Iris pigment epithelial cell (primary cell): ENCODE results near the gene OR8D1.

ENCODE experiments used
- DNase-seq: peaks from one replicate; pipeline ENCODE4 v3.0.0-alpha.2; 2011; ENCODE audit warnings: low read depth

Gene OR8D1

DNA sequence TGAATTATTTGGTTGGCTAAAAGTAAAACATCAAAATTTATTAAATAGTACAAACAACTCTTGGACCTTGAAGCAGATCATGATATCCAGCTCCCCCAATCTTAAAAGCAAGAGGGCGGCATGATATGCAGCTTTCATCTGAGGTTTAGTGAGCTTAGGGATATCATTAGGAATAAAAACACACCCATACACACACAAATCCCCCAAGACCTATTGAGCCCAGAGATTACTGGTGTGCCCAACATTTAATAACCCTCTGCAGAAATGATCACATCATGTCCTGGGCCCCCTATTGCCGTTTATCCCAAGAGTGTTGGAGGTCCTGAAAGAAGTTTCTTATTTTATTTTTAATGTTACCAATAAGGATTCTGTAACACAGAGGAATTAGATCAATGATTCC, at the start of gene OR8D1:
Gene OR8D1 (minus strand): TSS at position 101 of the 400 bp plus-strand sequence. CDS start 3,183 bp downstream, outside the sequence.
- no peak for DNase-seq

DNA sequence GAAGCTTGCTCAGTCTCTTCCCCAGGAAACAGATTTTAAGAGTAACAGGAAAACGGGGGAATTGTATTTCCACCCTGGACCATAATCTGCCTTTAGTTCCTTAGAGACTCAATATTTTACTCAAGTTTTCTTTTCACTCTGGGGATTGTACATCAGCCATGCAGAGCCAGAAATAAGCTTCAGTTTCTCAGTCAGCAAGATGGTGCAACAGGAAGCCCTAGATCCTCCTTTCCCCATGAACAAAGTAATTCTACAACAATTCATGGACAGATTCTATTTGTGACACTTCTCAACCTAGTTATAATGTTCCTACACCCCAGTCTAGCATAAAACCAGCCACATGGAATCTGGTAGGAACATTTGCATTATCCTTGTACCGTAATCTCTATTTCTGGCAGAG, 45.8 kb upstream of the OR8D1 start:
- no peak for DNase-seq

DNA sequence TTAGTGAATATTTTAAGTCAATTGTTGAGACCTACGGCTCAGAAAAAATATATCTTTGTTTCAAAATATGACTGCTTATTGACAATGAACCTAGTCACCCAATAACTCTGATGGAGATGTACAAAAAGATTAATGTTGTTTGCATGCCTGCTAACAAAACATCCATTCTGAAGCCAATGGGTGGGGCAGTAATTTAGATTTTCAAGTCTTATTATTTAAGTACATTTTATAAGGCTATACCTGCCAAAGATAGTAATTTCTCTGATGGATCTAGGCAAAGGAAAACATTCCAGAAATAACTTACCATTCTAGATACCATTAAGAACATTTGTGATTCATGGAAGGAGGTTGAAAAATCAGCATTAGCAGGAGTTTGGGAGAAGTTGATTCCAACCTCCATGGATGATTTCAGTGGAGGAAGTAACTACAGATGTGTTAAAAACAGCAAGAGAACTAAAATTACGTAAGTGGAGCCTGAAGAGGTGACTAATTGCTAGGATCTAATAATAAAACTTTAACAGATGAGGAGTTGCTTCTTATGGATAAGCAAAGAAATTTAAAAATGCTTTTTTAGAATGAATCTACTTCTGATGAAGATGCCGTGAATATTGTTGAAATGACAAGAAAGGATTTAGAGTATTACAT, 32.7 kb upstream of the OR8D1 start:
- no peak for DNase-seq

DNA sequence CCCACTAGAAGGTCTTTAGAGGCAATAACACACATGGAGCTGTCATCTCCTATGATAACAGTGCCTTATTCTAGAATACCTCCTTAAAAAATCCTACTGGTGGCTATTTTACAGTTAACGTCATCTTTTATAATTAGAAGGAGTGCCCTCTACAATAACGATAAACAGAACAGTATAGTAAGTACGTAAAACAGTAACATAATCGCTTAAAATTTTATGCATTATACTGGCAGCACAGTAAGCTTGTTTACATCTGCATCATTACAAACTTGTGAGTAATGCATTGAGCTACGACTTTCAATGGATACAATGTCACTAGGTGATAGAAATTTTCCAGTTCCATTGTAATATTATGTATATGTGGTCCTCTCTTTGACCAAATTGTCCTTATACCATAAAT, 30.6 kb upstream of the OR8D1 start:
- DNase-seq = no peak

DNA sequence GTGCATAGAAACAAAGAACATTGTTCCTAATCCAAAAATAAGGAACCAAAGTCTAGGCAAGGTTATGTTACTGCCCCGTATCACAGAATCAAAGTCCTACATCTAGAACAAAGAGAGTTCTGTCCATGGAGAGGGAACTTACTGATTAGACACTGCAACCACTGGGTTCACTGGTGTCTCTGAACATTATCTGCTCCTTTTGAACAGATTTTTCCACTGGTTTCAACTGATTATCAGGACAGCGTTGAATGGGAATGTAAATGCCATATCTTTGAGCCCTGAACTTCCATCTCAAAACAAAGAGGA, 26.3 kb upstream of the OR8D1 start:
- no peak for DNase-seq

DNA sequence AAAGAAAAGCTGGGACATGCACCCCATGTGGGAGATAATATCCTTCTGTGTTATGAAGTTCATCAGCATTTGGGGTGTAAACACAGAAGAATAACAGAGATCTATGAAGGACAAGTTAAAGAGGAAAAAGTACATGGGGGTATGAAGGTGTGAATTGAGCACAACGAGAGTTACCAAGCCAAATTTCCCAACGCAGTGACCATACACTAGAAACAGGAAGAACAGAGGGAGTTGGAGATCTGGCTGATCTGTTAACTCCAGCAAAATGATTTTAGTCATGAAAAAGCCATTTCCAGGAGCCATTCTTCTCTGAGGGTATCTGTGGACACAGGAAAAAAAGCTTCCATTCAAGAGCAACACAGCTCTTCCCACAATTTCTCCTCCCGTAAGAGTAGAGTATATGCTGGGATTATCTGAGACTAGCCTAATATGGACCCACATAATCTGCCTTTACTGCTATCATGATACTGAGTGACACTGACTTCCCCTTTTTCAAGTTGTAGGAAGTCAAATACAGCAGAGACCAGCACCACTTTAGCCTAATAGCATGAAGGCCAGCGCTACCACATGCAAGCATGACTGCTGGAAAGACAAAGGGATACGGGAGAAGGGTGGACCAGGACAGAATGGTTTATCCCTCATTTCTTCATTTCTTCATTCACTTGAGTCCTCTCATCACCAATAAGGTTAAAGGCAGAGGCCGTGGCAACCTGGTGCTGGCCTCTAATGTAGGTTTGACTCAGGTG, 25.8 kb upstream of the OR8D1 start:
- no peak for DNase-seq

DNA sequence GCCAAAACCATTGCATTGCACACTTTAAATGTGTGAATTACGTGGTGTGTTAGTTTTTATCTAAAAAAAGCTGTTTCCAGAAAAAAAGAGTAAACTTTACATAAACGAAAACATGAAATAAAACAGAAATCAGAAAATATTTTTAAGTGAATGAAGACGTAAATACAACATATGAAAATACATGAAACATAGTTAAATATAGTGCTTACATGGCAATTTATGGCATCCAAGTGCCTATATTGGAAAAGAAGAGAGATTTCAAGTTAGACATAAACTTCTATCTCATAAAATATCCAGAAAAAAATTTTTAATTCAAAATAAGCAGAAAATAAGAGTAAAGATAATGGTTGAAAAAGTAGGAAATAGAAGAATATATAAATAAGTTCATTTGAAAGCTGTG, 18.1 kb upstream of the OR8D1 start:
- no peak for DNase-seq

DNA sequence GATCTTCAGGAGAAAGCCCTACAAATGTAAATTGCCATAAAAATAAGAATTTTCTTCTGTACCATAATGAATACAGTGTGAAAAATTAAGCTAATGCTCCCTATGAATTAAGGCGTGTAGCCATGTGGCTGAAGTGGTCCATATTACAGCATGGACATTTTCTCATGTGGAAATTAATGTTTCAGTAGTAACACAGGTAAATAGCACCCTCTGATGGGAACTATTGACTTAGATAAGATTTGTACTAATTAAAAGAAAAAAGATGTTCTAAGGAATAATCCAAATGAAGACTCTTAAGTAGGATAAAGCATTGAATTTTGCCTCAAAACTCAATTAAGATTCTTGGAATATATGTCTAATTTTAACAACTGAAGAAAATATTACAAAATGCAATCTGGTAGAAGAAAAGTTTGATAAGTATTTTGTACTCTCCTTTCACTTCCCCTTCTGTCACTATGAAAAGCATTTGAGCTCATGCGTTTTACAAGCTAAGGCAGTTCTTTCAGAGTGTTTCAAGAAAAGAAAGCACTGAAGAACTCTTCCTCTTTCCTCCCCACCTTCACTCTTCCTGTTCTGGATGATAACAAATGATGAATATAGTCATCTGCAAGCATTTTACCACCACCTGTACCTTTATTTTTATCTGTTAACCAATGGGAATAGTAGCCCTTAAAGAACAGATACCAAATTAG, 16.2 kb upstream of the OR8D1 start:
- peak; percentile 24 for DNase-seq

DNA sequence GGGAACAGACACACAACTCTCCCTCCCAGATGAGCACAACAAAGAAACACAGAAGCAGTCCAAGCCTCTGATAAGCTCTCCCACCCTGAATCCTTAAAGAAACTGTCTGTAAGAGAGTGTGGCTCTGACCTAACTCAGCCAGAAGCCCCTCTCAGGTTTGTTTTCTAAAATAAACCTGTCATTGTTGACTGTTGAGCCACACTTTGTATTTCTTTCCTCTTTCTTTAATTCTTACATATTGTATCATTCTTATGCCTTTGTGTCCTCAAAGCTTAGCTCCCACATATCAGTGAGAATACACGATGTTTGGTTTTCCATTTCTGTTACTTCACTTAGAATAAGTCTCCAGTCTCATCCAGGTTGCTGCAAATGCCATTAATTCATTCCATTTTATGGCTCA, 14.0 kb upstream of the OR8D1 start:
- no peak for DNase-seq

DNA sequence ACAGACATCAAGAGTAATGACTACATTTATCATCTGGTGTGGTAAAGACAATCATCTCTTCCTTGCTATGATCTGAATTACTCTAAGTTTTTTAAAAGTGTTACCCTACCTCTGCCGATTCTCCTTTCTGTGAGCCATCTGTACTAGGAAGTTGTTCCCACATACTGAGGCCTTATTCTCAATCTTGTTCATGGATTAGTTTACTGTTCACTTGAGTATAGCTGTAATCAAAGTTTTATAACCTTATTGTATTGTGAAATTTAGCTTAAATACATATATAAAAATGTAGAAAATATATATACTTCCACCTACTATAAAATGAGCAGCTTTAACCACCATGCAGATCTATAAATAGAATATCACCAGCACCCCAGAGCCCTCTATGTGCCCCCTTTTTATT, 8.6 kb upstream of the OR8D1 start:
- DNase-seq = no peak

DNA sequence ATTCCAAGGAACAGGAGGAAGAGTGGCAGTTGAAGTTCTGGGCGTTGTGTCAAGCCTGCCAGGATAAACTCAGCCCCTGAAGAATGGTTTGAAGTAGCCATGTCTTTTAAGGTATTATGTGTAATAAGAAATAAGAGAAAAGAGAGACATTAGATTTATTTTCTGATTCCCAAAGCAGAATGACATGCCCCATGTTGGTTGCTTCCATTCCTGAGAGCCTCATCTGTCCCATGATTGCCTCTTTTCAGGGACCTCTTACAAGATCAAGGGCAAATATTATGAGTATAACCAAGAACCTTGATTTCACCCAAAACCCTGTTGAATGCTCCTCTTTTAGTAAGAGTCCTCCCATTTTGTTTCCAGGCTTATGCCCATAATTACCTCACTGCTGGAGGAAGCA, 6.3 kb upstream of the OR8D1 start, which contains the start of gene OR8D2:
Gene OR8D2 (minus strand): TSS at position 101 of the 400 bp plus-strand sequence. CDS start 0 bp downstream, at position 101.
- no peak for DNase-seq

DNA sequence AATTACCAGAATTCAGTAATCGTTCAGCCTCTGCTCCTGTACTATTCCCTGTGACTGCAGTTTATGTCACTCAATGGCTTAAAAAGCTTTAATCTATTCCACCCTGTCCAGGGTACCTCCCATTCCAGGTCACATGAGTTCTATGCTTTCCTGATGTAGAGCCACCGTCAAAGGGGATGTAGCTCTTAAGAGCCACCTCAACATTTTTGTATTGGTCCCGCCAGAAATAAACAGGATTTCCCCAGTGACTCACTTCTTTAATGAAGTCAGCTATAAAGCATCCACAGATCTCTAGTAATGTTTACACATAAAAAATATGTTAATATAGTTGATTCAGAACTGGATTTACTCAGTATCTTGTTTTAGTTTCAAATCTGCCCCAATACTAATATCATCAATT, 1.3 kb upstream of the OR8D1 start:
- peak; percentile 87 for DNase-seq

DNA sequence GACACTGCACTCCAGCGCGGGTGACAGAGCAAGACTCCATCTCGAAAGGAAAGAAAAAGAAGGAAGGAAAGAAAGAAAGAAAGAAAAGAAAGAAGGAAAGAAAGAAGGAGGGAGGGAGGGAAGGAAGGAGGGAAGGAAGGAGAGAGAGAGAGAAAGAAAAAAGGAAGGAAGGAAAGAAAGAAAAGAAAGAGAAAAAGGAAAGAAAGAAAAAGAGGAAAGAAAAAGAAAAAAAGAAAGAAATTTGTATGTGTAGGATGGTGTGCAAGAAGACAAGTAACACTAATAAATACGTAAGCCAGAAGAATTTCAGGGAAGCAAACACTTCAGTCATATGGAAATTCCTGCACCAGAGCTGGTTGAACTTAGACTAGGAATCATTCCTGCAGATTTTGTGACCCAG, 618 bp downstream of the OR8D1 start:
- DNase-seq = no peak

DNA sequence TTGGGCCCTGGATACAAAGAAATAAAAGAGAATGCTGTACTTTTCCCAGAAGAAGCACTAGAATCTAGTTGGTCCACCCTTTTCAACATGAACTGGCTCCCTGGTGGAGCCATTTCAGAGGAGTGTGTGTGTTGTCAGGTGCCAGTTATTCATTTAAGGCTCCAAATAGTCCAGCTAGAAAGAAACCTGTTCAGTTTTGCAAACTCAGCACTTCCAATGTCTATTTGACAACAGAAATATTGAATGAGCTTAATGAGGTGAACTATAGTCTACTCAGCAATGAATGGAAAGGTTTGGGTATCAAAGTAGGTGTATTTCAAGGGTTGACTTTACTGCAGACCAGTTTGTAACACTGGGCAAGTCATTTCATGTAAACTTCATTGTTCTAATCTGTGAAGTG, 2.1 kb downstream of the OR8D1 start:
- DNase-seq = no peak

DNA sequence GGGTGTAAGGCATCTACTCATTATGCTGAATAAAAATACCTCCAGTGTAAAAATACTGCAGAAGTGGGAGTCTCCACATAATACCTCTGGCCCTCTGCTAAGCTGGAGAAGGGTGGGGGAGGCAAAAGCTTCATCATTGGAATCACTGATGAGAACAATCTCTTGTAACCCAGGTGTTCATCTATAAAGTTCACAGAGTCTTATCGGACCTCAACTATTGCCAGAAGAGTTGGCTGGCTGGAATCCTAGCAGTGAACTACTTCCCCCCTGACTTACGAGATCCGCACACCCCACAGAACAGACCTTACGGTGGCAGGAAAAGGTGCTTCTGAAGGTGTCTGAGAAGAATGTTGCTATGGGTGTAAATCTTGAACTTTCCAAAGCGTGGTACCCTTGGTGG, 2.5 kb downstream of the OR8D1 start:
- no peak for DNase-seq

DNA sequence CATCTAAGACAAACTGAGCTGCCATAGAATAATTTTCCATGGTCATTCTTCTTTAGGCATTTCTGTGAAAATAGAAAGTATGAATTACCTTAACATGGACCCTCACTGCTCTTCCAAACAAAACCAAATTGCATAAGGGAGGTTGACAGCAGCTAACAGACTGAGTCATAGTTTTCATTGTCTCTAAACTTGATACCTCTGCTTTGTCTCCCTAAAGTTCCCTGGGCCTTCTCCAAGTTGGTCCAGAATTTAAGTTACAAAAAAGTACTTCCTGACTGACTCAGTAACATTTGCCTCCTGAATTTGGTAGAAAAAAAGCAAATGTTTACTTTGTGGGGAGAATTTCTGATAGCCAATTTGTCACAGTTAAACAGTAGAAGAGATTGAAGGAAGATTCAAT, 3.0 kb downstream of the OR8D1 start:
- DNase-seq = peak; percentile 41

DNA sequence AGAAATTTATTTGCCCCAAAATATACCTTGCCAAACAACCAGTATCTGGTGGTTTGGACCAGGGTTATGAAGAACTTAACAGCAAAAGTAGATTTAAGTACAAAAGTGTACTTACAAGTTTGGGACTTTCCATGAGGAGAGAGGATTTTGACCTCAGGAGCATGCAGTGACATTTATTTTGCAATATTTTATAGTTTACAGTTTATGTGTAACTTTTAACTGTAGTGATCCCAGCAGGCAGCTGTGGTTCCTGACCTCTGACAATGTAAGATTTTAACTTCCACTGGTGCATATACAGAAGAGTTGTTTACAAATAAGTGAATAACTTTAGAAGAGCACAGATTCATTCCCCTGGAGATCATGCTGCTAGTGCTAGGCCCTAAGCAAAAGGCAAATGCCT, 6.7 kb downstream of the OR8D1 start:
- no peak for DNase-seq

DNA sequence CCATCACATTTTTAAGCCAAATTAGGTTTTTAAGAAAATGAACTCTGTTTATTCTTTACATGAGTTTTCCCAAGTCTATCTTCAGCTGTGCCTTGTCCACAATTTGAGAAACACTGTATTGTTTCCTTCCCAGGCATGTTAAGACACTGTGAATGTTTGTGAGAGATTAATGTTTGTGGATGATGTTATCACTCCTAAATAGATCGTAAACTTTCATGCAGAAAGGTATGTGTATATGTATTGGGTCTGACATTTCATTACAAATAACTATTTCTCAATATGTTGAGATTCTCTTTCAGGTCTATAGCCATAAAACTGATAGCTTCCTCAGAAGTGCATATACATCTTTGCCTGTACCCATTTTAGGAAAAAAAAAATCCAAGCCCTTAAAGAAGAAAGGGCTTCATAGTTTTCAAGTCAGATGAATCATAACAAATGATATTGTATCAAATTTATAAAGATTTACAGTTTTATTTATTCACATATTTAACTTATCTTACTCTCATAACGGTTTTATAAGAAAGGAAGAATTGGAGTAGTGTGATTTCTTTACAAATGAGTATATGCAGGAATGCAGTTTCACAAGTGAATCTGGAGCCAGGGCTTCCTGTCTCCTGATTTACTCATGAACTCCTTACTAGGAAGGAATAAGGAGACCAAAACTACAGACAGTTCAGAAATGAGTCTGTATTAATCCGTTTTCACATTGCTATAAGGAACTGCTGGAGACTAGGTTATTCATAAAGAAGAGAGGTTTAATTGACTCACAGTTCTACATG, 11.2 kb downstream of the OR8D1 start:
- peak; percentile 64 for DNase-seq

DNA sequence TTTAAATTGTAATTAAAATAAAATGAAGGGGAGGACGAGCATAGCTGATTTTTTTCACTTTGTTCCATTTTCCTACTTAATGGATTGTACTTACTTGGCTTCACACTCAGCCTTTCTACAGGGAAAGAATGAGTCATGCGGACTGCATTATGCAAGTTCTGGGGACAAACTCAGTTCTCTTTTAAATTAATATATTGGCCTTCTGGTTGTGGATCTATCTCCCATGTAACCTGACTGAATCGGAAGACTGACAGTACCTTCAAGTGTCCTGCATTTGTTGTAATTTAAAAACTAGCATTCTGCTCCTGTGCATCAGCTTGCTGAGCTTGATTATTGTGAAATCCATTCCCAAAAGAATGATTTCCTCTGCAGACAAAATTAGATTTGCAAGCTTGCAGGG, 12.2 kb downstream of the OR8D1 start:
- peak; percentile 92 for DNase-seq

DNA sequence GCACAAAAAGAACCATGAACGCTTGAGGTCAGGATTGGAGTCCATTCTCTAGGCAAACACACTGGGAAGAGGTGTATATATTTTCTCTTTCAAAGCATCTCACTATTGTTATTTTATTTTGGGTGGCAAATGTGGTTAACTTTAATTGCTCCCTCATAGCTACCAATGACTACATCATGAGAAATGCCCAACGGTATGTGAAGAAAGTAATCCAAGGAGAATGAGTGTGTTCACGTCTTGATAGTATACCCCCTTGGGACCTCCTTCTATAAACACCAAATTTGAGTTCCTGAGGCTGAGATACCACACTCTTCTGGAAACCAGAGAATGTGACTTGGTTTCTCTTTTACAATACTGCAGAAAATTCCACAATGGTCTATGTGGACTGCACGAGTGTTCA, 15.8 kb downstream of the OR8D1 start:
- no peak for DNase-seq

DNA sequence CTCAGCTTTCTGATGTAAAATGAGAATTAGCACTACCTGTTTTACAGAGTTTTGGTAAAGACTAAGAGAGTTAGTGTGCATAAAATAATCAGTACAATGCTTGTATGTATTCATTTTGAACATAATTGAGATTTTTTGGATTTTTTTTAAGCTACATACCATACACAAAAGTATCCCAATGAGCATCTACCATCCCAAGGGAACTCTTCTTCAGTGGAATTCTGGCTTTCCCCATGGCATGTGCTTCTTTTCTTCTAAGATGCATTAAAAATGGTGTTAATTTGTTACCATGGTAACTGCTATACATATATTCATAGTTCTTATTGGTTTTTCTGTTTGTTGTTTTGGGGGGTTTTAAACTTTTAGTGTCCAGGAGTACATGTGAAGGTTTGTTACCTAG, 17.7 kb downstream of the OR8D1 start:
- no peak for DNase-seq

DNA sequence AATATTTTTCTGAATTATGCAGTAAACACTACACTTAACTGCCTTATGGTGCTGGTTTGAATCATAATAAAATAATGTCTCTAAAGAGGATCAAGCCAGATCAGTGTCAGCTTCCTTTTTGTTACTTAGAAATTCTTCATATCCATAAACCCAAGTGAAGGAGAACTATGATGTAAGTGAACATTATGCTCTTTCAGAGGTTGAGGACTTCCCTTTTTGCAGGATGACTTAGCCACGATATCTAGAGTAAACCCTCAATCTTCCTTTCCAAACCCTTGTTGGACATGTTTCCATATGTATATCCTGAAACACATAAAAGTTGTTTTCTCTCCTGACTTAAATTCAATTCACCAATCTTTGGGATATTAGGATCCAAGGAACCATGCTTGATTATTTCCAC, 19.1 kb downstream of the OR8D1 start:
- DNase-seq = no peak
